Aorta (tissue), 5 donors: ENCODE results near the gene LIMS2. TPM values are rescaled to one million over a fixed set of nuclear protein-coding genes. Genes with fewer than 3 reads are reported as not detected.

Experiments
- ATAC-seq: fragments of 200-7000 bp; cut with Tn5 transposase; one replicate; pipeline ENCODE4 v1.9.1; 2022; ENCODE audit warnings: moderate library complexity; ENCODE audit not compliant: low FRiP score
- DNase-seq, 2 donors: peaks; one replicate each; pipeline ENCODE4 v3.0.0-alpha.2; 2020
- H3K27ac ChIP-seq, 2 donors: one replicate each; pipeline ENCODE4 v1.5.1; 2013; ENCODE audit warnings: low read length in 2 of 2, mild to moderate bottlenecking in 2 of 2, moderate library complexity in 2 of 2, control low read depth in 1 of 2, inconsistent platforms in 1 of 2, low read depth in 1 of 2
- H3K27me3 ChIP-seq, 2 donors: one replicate each; pipeline ENCODE4 v1.6.1; 2013; ENCODE audit warnings: control low read depth in 1 of 2, low read length in 1 of 2, mild to moderate bottlenecking in 1 of 2, moderate library complexity in 1 of 2; ENCODE audit not compliant: insufficient read depth in 2 of 2, control insufficient read depth in 1 of 2
- H3K36me3 ChIP-seq, 2 donors: one replicate each; pipeline ENCODE4 v1.6.1; 2013; ENCODE audit warnings: control low read depth in 1 of 2, low read length in 1 of 2, mild to moderate bottlenecking in 1 of 2; ENCODE audit not compliant: insufficient read depth in 2 of 2, control insufficient read depth in 1 of 2
- H3K4me1 ChIP-seq, 2 donors: one replicate each; pipeline ENCODE4 v1.6.1; 2013; ENCODE audit warnings: low read length in 2 of 2, control low read depth in 1 of 2, mild to moderate bottlenecking in 1 of 2, moderate library complexity in 1 of 2; ENCODE audit not compliant: insufficient read depth in 2 of 2, control insufficient read depth in 1 of 2
- H3K4me3 ChIP-seq, 2 donors: one replicate each; pipeline ENCODE4 v1.5.1; 2013; ENCODE audit warnings: low read length in 2 of 2, control low read depth in 1 of 2, mild to moderate bottlenecking in 1 of 2
- H3K9me3 ChIP-seq: one replicate; pipeline ENCODE4 v1.6.1; 2013; ENCODE audit warnings: mild to moderate bottlenecking, low read length; ENCODE audit not compliant: control insufficient read depth
- WGBS, 2 donors: extraction: QIAGEN DNeasy Blood & Tissue Kit; methylation state at CpG; one replicate each; pipeline ENCODE4 v1.1.7; 2013; 5-methylcytosine and 5-hydroxymethylcytosine counted together
- intact Hi-C, 2 donors: fragments of 100-400 bp; cut with DNase I; formaldehyde crosslinking; loops; one replicate each; pipeline versions ENCODE4 v1.14.2 to v1.15.0; 2022
- polyA plus RNA-seq, 2 donors: library from polyadenylated mRNA; stranded (reverse); fragments of 200-250 nt; gene quantifications; one replicate each; pipeline ENCODE4 v1.2.3, GENCODE V29; 2013
- total RNA-seq, 2 donors: library from RNA; stranded (reverse); fragmentation: NEBNext Ultra II Directional; extraction: Animal tissue kit (Norgen Biotek cat#: 25700); gene quantifications; one replicate each; pipeline ENCODE4 v1.2.1, GENCODE V29; 2021
- donor health status: healthy with polysubstance abuse.
- donor health status: Bipolar disorder and iron deficiency.
- donor health status: DM: no; HTN: no; CAD: no.
- donor health status: DM: no; HTN: no; CAD: no.
- donor health status: DM: yes; HTN: yes; CAD: no.

The LIMS2 gene
- total and polyA plus RNA-seq, 4 donors: 188 to 2,193 (median 218) TPM

- peak; percentile 76 for ATAC-seq
- Histone ChIP-seq H3K27me3 (no peaks in the 10 kb centered on the region), H3K27ac (peak overlapping the region in 1 of 2 donors; percentile 67), H3K36me3 (no peaks in the 10 kb centered on the region), H3K4me3 (no peak overlapping the region), H3K4me1 (no peaks in the 10 kb centered on the region), H3K9me3 (no peaks in the 10 kb centered on the region)
- intact Hi-C loops: loop anchor here (5.0 kb wide), 3 partner anchors 43 to 168 kb away; partner anchors contain the start of genes GPR17 (in 1 of the 2) and IWS1 (in 1 of the 2)
- 8 to 13% methylated on average over 9 of the region's 9 CpGs for WGBS, 2 donors
- DNase-seq: peak in 1 of 2 donors; percentile 77
Observed at GRCh38 chr2:127694986-127695385, 19.7 kb upstream of the LIMS2 start.

DNA sequence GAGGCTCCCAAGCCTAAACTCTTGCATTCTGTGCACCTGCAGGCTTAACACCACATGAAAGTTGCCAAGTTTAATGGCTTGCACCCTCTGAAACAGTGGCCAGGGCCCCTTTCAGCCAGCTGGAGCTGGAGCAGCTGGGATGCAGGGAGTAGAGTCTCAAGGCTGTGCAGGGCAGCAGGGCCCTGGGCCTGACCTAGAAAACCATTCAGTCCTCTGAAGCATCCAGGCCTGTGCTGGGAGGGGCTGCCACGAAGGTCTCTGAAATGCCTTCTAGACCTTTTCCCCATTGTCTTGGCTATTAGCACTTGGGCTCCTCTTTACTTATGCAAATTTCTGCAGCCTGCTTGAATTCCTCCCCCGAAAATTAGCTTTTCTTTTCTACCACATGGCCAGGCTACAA lies 15.4 kb upstream of the LIMS2 start:
- ATAC-seq: no peak
- WGBS, 2 donors: 97 to 100% methylated on average over 2 of the region's 2 CpGs
- Histone ChIP-seq H3K4me1 (no peaks in the 10 kb centered on the region), H3K4me3 (no peak overlapping the region), H3K36me3 (no peaks in the 10 kb centered on the region), H3K27me3 (no peaks in the 10 kb centered on the region), H3K27ac (no peak overlapping the region), H3K9me3 (no peaks in the 10 kb centered on the region)
- no peak for DNase-seq
- intact Hi-C loops: loop anchor here in 1 of 2 donors (5.0 kb wide), 1 partner anchor 43 kb away; the partner anchor contains the start of gene GPR17

DNA sequence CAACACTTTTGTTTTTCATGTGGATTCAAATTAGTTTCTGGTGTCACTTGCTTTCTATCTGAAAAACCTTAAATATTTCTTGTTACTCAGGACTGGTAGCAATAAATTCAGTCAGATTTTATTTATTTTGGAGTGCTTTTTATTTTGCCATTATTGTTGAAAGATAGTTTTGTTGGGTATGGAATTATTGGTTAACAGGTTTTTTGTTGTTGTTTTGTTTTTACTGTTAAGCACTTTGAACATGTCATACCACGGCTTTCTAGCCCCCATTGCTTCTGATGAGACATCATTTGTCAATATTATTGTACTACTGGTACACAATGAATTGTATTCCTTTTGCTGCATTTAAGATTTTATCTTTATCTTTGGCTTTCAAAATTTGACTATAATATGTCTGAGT lies 13.1 kb upstream of the LIMS2 start:
- no peaks in the 10 kb centered on the region for H3K27me3 ChIP-seq
- no peak overlapping the region for H3K4me3 ChIP-seq
- WGBS, 2 donors: 86 to 92% methylated on average over 1 of the region's 1 CpG
- no peak for ATAC-seq
- H3K4me1 ChIP-seq: no peaks in the 10 kb centered on the region
- H3K27ac ChIP-seq: no peak overlapping the region
- intact Hi-C loops: no loop called here
- H3K9me3 ChIP-seq: no peaks in the 10 kb centered on the region
- no peaks in the 10 kb centered on the region for H3K36me3 ChIP-seq
- DNase-seq: no peak

DNA sequence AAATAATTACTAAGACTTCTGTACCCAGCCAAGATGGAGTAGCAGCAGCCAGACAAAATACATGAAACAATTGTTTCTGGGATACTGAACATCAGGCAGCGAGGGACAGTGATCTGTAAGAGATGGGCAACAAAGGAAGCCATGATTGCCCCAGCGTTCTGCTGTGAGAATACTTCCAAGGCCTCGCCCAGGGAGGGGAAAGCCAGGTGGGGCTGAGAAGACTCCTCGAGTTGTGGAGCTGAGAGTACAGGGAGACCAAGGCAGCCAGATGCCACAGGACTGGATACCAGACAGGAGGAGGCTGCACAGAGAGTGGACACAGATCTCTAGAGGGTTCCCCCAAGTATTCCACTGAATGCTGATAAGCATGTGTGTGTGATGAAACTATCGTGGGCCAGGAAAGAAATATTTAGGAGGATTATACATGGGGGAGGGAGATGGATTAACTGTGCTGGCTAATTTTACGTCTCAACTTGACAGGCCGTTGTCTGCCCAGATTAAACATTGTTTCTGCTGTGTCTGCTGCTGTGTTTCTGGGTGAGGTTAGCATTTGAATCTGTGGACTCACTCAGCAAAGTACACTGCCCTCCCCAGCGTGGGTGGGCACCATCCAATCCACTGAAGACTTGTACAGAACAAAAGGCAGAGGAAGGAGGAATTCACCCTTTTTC lies 10.2 kb upstream of the LIMS2 start:
- WGBS, 2 donors: 91% methylated on average over 8 of the region's 8 CpGs
- peak; percentile 13 for ATAC-seq
- Histone ChIP-seq H3K27ac (no peak overlapping the region), H3K4me3 (no peak overlapping the region), H3K36me3 (no peaks in the 10 kb centered on the region), H3K9me3 (no peaks in the 10 kb centered on the region), H3K27me3 (no peaks in the 10 kb centered on the region), H3K4me1 (no peaks in the 10 kb centered on the region)
- intact Hi-C loops: no loop called here
- DNase-seq: no peak

DNA sequence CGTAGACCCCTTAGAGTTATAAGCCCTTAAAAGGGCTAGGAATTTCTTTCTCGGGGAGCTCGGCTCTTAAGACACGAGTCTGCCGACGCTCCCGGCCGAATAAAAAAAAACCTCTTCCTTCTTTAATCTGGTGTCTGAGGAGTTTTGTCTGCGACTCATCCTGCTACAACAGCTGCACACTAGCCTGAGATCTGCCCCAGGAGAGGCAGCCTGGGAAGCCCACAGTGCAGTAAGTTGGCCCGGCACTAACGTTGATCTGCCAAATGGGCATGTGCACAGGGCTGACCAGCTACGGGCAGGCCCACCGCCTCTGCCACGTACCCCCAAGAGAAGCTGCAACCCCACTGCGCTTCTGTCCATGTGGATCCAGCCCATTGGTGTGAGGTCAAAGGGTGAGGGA lies 8.4 kb upstream of the LIMS2 start:
- H3K4me1 ChIP-seq: no peaks in the 10 kb centered on the region

GRCh38 chr2:127683056-127683455 lies 7.7 kb upstream of the LIMS2 start:
- ATAC-seq (no peak), DNase-seq (no peak)
- Histone ChIP-seq H3K4me1 (no peaks in the 10 kb centered on the region), H3K9me3 (no peaks in the 10 kb centered on the region), H3K4me3 (no peak overlapping the region), H3K36me3 (no peaks in the 10 kb centered on the region), H3K27ac (no peak overlapping the region), H3K27me3 (no peaks in the 10 kb centered on the region)
- intact Hi-C loops: no loop called here

More for the DNA sequence above, 8.4 kb upstream of the LIMS2 start:
- H3K9me3 ChIP-seq: no peaks in the 10 kb centered on the region
- DNase-seq (no peak), ATAC-seq (no peak)
- H3K4me3 ChIP-seq: no peak overlapping the region
- H3K36me3 ChIP-seq: no peaks in the 10 kb centered on the region
- H3K27me3 ChIP-seq: no peaks in the 10 kb centered on the region
- WGBS, 2 donors: 10 to 15% methylated on average over 15 of the region's 15 CpGs
- intact Hi-C loops: no loop called here
- no peak overlapping the region for H3K27ac ChIP-seq

- Histone ChIP-seq H3K27ac (no peak overlapping the region), H3K4me1 (no peaks in the 10 kb centered on the region), H3K27me3 (no peaks in the 10 kb centered on the region), H3K9me3 (no peaks in the 10 kb centered on the region), H3K36me3 (no peaks in the 10 kb centered on the region), H3K4me3 (no peak overlapping the region)
- DNase-seq (no peak), ATAC-seq (no peak)
- 84 to 90% methylated on average over 6 of the region's 6 CpGs for WGBS, 2 donors
- intact Hi-C loops: no loop called here
Observed at GRCh38 chr2:127681976-127682857, 6.9 kb upstream of the LIMS2 start.

- H3K27ac ChIP-seq: no peak overlapping the region
- no peaks in the 10 kb centered on the region for H3K9me3 ChIP-seq
- no peak overlapping the region for H3K4me3 ChIP-seq
- peak in 1 of 2 donors; percentile 84 for DNase-seq
- H3K36me3 ChIP-seq: no peaks in the 10 kb centered on the region
- peak; percentile 50 for ATAC-seq
- H3K27me3 ChIP-seq: no peaks in the 10 kb centered on the region
- H3K4me1 ChIP-seq: no peaks in the 10 kb centered on the region
- WGBS, 2 donors: 3 to 6% methylated on average over 23 to 25 of the region's 25 CpGs
- intact Hi-C loops: no loop called here
Observed at GRCh38 chr2:127681288-127681804, 6.0 kb upstream of the LIMS2 start.
